SJCRH30 (cell line): ENCODE measurements around the gene AXIN1. TPM values are rescaled to one million over a fixed set of nuclear protein-coding genes. Genes with fewer than 3 reads are reported as not detected.

Experiments used
- DNase-seq, 2 experiments: peaks; one replicate each; pipeline ENCODE4 v3.0.0-alpha.2; 2015 to 2020
- H3K27ac ChIP-seq: fragments of 250-450 bp; sonication (Bioruptor Pico); 2 replicates; pipeline ENCODE4 v1.5.1; 2020; ENCODE audit warnings: mild to moderate bottlenecking, moderate library complexity
- H3K27me3 ChIP-seq: fragments of 250-450 bp; sonication (Bioruptor Pico); 2 replicates; pipeline ENCODE4 v1.5.1; 2020; ENCODE audit warnings: mild to moderate bottlenecking, moderate library complexity
- H3K36me3 ChIP-seq: fragments of 250-450 bp; sonication (Bioruptor Pico); 2 replicates; pipeline ENCODE4 v1.5.1; 2020; ENCODE audit warnings: mild to moderate bottlenecking, moderate library complexity
- H3K4me1 ChIP-seq: fragments of 250-450 bp; sonication (Bioruptor Pico); 2 replicates; pipeline ENCODE4 v1.5.1; 2020; ENCODE audit warnings: mild to moderate bottlenecking, moderate library complexity
- H3K4me3 ChIP-seq: fragments of 250-450 bp; sonication (Bioruptor Pico); 2 replicates; pipeline ENCODE4 v1.5.1; 2020; ENCODE audit warnings: mild to moderate bottlenecking, moderate library complexity
- H3K9me3 ChIP-seq: fragments of 250-450 bp; sonication (Bioruptor Pico); replicated peaks from 2 replicates; pipeline ENCODE4 v1.5.1; 2020; ENCODE audit warnings: mild to moderate bottlenecking, moderate library complexity
- total RNA-seq: library from RNA; depleted of rRNA; stranded (reverse); fragments of >200 nt; shearing (Covaris generic); gene quantifications from 2 replicates; pipeline ENCODE4 v1.2.3, GENCODE V29; 2014

AXIN1 gene
- total RNA-seq, 1 experiment from 2014 or later, result 20.9 TPM

DNA sequence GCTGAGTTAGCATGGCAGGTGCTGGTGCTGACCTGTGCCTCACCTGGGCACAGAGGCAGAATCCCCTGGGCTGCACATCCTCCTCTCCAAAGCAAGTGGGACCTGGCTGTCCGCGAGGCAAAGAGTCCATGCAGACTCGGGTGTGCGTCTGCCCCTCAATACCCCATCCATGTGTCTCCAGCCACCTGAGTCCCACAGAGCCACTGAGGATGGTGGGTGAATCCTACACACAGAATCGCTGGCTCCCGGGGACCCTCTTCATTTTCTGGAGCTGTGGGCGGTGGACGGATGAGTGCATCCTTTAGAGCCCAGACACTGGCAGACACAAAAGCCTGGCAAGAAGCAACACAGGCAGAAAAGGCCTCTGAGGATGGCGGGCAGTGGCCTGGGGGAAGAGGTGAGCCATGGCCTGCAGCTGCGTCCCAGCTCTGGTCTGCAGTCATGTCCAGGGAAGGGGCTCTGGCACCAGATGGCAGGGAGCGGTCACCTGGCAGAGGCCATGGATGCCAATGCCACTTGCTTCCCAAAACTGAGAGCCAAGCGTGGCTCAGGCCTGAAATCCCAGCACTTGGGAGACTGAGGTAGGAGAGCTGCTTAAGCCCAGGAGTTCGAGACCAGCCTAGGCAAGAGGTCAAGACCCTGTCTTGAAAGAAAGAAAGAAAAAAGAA is 29.9 kb downstream of the AXIN1 start:
- no peaks in the 10 kb centered on the region for H3K9me3 ChIP-seq
- H3K36me3 ChIP-seq, result no peaks in the 10 kb centered on the region
- peaks cover 6% of the 10 kb centered on the region; the same call in 1 of the 2 replicates for H3K4me1 ChIP-seq
- no peaks in the 10 kb centered on the region for H3K27me3 ChIP-seq
- no peak overlapping the region for H3K4me3 ChIP-seq
- DNase-seq, result no peak
- H3K27ac ChIP-seq, result no peak overlapping the region

DNA sequence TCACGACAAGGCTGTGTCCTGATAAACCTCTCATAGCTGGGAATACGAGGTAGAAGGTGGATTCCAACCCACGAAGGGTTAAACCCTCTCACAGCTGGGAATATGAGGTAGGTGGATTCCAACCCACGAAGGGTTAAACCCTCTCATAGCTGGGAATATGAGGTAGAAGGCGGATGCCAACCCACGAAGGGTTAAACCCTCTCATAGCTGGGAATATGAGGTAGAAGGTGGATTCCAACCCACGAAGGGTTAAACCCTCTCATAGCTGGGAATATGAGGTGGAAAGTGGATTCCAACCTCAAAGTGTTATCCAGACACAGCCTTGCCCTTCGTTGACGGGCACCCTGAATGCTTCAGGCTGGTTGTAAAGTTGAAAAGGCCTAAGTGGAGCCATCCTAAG is 31.0 kb downstream of the AXIN1 start:
- no peaks in the 10 kb centered on the region for H3K9me3 ChIP-seq
- no peaks in the 10 kb centered on the region for H3K36me3 ChIP-seq
- no peak overlapping the region for H3K27ac ChIP-seq
- H3K4me1 ChIP-seq, result no peaks in the 10 kb centered on the region
- no peak for DNase-seq
- H3K4me3 ChIP-seq, result no peak overlapping the region
- no peaks in the 10 kb centered on the region for H3K27me3 ChIP-seq

DNA sequence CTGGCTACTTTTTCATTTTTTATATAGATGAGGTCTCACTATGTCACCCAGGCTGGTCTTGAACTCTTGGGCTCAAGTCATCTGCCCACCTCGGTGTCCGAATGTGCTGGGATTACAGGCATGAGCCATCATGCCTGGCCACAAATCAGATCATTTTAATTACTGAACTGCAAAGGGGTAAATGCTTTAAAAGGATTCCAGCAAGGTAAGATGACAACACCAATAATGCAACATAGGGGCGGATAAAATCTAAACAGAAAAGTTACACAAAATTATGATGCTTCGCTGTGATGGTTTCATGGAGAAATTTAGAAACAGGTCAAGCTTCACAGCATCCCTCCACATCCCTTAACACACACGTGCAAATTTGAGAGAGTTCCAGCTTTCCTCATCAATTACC is 32.3 kb downstream of the AXIN1 start:
- no peak for DNase-seq
- H3K9me3 ChIP-seq, result no peaks in the 10 kb centered on the region

DNA sequence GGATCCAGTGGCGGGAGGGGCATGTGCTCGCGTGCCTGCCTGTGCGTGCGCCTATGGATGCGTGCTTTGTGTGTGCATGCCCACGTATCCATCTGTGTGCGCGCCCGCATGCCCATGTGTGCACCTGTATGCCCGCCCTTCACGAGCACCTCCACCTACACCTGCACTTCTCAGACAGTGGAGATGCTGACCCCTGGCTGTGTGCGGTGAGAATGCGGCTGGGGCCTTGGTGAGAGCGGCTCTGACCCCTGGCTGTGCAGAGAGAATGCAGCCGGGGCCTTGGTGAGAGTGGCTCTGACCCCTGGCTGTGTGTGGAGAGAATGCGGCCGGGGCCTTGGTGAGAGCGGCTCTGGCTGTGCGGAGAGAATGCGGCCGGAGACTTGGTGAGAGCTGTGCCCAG is 33.9 kb downstream of the AXIN1 start:
- no peak for DNase-seq
- H3K27me3 ChIP-seq, result no peaks in the 10 kb centered on the region
- H3K4me1 ChIP-seq, result no peaks in the 10 kb centered on the region
- no peak overlapping the region for H3K4me3 ChIP-seq
- H3K27ac ChIP-seq, result no peak overlapping the region
- no peaks in the 10 kb centered on the region for H3K9me3 ChIP-seq
- no peaks in the 10 kb centered on the region for H3K36me3 ChIP-seq

More for the DNA sequence above, 32.3 kb downstream of the AXIN1 start:
- no peaks in the 10 kb centered on the region for H3K27me3 ChIP-seq
- H3K36me3 ChIP-seq, result no peaks in the 10 kb centered on the region
- no peak overlapping the region for H3K27ac ChIP-seq
- no peak overlapping the region for H3K4me3 ChIP-seq
- no peaks in the 10 kb centered on the region for H3K4me1 ChIP-seq

DNA sequence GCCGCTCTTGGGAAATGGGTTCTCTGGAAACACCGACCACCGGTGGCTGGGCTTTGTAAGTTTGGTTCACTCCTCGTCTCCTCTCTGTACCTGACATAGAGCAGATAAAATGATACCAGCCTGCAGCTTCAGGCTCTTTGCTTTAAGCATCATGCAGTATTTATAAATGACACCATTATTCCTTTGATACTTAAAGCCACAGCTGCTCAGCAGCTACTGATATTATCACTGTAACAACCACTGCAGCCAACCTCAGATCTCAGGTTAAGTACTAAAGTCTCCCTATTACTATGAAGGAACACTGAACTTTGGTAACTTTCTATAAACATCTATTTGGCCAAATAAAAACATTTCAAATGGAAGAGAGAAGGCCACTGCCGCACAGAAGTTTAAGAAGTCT is 34.9 kb downstream of the AXIN1 start:
- Histone ChIP-seq H3K27ac (no peak overlapping the region), H3K9me3 (no peaks in the 10 kb centered on the region), H3K27me3 (no peaks in the 10 kb centered on the region), H3K4me1 (no peaks in the 10 kb centered on the region), H3K4me3 (no peak overlapping the region), H3K36me3 (no peaks in the 10 kb centered on the region)
- no peak for DNase-seq

DNA sequence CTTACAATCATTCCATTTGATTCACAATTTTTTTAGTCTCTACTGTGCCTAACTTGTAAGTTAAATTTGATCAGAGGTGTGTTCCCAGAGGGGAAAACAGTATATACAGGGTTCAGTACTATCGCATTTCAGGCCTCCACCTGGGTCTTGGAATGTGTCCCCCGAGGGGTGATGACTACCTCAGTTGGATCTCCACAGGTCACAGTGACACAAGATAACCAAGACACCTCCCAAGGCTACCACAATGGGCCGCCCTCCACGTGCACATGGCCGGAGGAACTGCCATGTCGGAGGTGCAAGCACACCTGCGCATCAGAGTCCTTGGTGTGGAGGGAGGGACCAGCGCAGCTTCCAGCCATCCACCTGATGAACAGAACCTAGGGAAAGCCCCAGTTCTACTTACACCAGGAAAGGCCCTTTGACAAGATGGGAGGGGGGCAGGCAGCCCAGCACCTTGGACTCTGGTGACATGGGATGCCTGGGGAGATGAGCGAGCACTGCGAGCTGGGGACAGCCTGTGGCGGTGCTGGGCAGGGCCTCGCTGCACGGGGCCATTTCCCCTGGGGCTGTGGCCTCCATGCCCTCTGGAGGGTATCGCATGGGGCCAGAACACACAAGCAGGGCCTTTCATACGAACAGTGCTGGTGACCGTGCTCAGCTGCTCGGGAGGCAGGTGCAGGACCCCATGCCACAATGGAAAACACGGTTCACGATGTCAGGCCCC is 35.6 kb downstream of the AXIN1 start:
- Histone ChIP-seq H3K27ac (no peak overlapping the region), H3K4me3 (no peak overlapping the region)

DNA sequence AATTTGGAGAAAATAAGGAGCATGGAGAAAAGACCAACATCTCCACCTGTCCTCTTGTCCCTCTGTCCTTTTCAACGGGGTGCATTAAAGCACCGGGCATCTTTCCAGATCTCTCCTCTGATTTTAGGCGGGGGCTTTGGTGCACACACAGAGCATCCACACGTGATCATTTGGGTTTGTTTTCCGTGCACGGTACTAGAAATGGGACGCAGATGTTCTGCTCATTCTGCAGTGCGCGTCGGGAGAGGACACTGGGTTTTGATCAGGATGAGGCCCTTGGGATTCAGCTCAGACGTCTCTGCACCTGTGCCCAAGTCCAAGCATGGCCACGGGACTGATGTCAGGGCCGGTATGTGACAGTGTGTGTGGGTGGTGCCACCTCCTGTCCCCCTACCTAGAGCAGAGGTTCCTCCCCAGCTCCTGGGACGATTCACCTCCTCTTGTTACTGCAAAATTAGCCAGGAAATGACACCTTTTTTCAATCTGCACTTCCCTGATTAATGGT is 37.7 kb downstream of the AXIN1 start:
- no peak overlapping the region for H3K27ac ChIP-seq
- no peaks in the 10 kb centered on the region for H3K36me3 ChIP-seq
- DNase-seq, result no peak
- no peaks in the 10 kb centered on the region for H3K4me1 ChIP-seq
- H3K9me3 ChIP-seq, result no peaks in the 10 kb centered on the region
- H3K27me3 ChIP-seq, result no peaks in the 10 kb centered on the region
- H3K4me3 ChIP-seq, result no peak overlapping the region

More for the DNA sequence above, 35.6 kb downstream of the AXIN1 start:
- Histone ChIP-seq H3K36me3 (no peaks in the 10 kb centered on the region), H3K27me3 (no peaks in the 10 kb centered on the region), H3K4me1 (no peaks in the 10 kb centered on the region), H3K9me3 (no peaks in the 10 kb centered on the region)
- DNase-seq, result no peak

DNA sequence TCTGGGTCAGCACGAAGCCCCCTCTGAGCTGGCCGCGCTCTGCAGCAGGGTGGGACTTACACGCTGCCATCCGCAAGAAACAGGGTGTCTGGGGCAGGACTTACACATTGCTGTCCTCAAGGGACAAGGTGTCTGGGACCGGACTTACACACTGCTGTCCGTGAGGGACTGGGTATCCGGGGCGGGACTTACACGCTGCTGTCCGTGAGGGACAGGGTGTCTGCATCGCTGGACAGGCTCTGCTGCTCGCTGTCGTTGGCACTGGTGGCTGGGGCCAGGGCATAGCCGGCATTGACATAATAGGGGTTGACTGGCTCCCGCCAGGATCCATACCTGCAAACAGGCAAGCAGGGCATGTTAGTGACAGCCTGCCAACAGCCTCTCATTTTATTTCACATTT is 38.2 kb downstream of the AXIN1 start:
- Histone ChIP-seq H3K36me3 (no peaks in the 10 kb centered on the region), H3K4me1 (no peaks in the 10 kb centered on the region), H3K9me3 (no peaks in the 10 kb centered on the region), H3K27ac (no peak overlapping the region), H3K27me3 (no peaks in the 10 kb centered on the region), H3K4me3 (no peak overlapping the region)
- no peak for DNase-seq

DNA sequence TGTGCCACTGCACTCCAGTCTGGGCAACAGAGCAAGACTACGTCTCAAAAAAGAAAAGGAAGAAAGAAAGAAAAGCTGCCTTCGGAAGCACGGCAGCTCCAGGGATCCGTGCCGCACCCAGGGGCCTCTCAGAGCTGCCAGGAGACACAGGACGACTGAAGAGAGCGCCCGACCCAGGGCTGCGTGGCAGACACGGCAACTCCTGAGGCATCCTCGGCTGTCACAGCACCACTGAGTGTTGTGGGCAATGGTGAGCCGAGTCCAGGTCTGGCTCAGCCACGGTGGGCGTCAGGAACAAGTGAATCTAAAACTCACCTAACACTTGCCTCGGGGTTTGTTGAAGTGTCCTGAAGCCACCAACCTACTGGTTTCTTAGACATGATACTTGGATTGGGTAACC is 40.8 kb downstream of the AXIN1 start:
- no peak overlapping the region for H3K4me3 ChIP-seq
- no peaks in the 10 kb centered on the region for H3K36me3 ChIP-seq
- H3K9me3 ChIP-seq, result no peaks in the 10 kb centered on the region
- DNase-seq, result no peak
- no peaks in the 10 kb centered on the region for H3K27me3 ChIP-seq
- H3K4me1 ChIP-seq, result peaks cover under 1% of the 10 kb centered on the region; the same call in 1 of the 2 replicates
- H3K27ac ChIP-seq, result no peak overlapping the region

DNA sequence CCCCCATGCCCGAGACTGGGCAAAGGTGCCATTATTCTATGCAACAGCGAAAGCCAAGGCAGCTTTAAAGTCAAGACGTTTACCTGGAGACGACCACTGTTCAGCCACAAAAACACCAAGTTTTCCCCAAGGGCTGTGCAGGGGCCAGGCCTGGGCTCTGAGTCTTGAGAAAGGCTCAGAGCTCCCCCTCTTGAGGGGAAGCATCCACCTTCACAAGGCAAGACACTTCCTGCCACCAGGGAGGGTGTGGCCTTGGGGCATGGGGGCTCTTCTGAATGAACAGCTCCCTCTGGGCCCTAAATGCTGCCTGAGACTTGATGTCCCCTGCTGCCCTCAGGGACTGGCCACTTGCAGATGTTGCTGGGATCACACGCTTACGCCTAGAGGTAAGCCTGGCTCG is 43.0 kb downstream of the AXIN1 start:
- Histone ChIP-seq H3K9me3 (no peaks in the 10 kb centered on the region), H3K27ac (no peak overlapping the region), H3K36me3 (no peaks in the 10 kb centered on the region; the same call in 1 of the 2 replicates), H3K4me1 (peaks cover 9% of the 10 kb centered on the region), H3K4me3 (no peak overlapping the region), H3K27me3 (no peaks in the 10 kb centered on the region)
- DNase-seq, result no peak

DNA sequence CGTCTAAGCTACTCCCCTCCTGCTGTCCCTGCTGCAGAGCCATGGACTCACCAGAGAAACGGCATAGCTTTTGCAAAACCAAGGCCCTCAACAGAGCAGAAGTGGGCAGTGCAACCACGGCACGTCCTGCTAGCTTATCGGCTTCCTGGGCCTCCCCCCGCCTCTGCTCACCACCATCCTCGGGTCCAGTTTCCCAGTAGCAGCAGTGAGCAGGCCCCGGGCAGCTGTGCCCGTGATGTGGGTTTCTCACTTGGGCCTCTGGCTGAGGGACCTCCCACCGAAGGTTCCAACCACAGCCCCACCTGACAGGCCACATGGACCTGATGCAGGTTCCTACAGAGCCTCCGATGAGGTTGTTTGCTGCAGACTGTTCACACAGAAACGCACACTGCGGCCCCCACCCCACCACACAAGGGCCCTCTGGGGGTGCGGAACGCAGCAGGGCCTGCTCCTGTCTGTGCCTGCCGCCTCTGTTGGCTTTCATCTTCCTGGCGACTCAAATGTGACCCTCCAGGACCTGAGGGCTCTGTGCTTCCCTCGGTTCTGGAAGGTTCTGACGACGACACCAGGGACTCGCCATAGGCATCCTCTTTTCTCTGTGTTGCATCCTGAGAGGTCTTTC is 44.7 kb downstream of the AXIN1 start:
- DNase-seq, result no peak
- no peak overlapping the region for H3K4me3 ChIP-seq
- peaks cover 2% of the 10 kb centered on the region; the same call in 1 of the 2 replicates for H3K36me3 ChIP-seq
- H3K9me3 ChIP-seq, result no peaks in the 10 kb centered on the region
- no peaks in the 10 kb centered on the region for H3K27me3 ChIP-seq
- no peak overlapping the region for H3K27ac ChIP-seq
- peaks cover 9% of the 10 kb centered on the region for H3K4me1 ChIP-seq

DNA sequence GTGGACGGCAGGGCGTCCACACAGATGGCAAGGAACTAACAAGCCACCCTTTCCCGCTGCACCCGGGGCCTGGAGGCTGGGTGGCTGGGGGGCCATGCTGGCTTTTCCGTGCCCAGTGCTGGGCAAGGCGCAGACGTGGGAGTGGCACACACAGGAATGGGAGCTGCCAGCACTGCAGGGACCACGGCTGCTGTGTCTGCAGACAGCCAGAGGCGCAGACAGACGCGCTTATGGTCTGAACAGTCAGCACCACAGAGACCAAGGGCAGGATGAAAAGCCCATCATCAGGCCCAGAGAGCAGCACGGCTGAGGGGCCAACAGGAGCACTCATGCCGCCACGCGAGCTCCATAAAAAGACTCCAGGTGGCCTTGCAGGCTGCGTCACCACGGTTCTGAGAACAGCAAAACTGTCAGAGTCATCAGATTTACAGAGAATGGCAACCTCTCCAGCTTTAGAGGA is 45.6 kb downstream of the AXIN1 start:
- Histone ChIP-seq H3K27me3 (no peaks in the 10 kb centered on the region), H3K4me1 (peaks cover 9% of the 10 kb centered on the region), H3K9me3 (no peaks in the 10 kb centered on the region), H3K36me3 (peaks cover 2% of the 10 kb centered on the region; the same call in 1 of the 2 replicates), H3K4me3 (no peak overlapping the region), H3K27ac (0 out of 2 replicates have a peak overlapping the region, but pooled peaks have one; percentile 49)
- no peak for DNase-seq

DNA sequence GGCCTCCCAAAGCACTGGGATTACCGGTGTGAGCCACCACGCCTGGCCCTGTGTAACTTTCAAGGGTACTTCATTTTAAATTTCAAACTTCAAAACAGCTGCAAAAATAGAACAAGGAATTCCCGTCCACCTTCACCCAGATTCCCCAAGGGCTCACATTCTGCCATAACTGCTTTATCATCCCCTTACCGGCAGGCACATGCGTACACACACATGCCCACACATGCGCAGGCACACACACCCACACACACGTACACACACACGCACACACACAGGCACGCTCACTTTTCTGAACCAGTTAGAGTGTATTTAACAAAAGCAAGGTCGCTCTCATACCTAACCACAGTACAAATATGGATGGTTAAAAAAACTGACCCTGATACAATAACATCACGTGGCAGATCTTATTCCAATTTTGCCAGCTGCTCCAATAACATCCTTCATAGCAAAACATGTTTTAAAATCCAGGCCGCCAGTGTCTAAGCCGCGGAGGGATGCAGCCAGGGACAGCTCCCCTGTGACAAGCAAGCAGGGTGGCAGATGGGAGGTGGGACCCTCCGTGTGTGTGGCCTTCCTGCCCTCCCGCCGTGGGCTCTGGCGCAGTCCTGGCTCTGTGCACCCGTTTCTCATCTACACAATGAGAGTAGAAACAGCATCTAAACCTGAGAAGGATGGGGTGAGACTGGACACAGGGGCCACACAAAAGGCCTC is 46.5 kb downstream of the AXIN1 start:
- Histone ChIP-seq H3K27me3 (no peaks in the 10 kb centered on the region), H3K4me1 (peaks cover 9% of the 10 kb centered on the region), H3K36me3 (peaks cover 2% of the 10 kb centered on the region; the same call in 1 of the 2 replicates), H3K4me3 (no peak overlapping the region), H3K9me3 (no peaks in the 10 kb centered on the region), H3K27ac (peak overlapping the region; percentile 49; the same call in 1 of the 2 replicates)
- peak; percentile 47 to 50 for DNase-seq

DNA sequence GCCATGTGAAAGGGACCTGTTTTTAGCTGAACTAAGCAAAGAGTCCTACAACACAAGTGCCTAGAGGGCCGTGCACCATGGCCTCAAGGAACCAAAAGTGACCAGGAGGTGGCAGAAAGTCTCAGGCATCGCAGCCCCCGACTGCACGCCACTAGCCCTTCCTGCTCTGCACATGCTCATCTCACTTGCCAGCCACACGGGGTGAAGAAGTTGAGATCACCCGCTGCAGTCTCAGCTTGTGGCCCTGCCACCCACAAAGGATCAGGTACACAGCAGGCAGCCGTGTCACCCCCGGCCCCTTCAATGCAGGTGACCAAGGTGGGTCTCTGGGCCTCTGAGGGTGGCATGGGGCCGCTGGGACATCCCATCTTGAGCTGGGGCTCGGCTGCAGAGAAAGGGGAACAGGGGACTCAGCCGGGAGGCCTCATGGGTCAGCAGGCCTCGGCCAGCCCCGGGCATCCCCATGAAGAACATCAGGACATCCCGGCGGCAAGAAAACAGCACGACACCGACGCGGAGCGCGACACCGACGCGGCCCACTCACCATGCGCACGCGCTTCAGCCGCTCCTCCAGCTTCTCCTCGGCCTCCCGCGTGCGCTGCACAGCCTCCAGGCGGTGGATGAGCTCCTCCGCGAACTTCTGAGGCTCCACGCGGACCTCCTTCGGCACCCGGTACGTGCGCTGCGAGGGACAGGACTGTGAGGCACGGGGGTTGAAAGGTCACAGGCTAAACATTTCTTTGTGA is 48.6 kb downstream of the AXIN1 start:
- Histone ChIP-seq H3K9me3 (no peaks in the 10 kb centered on the region), H3K4me3 (no peak overlapping the region), H3K36me3 (peaks cover 5% of the 10 kb centered on the region; the same call in 1 of the 2 replicates), H3K4me1 (peaks cover 9% of the 10 kb centered on the region), H3K27ac (no peak overlapping the region), H3K27me3 (no peaks in the 10 kb centered on the region)
- no peak for DNase-seq
